ENCODE results near the gene KCTD16.

The KCTD16 gene

GRCh38 chr5:144465441-144465840 is 294.8 kb downstream of the KCTD16 start:
- DNase-seq = no peak

- DNase-seq = no peak
Observed at GRCh38 chr5:144467792-144468191, 297.1 kb downstream of the KCTD16 start.

DNA sequence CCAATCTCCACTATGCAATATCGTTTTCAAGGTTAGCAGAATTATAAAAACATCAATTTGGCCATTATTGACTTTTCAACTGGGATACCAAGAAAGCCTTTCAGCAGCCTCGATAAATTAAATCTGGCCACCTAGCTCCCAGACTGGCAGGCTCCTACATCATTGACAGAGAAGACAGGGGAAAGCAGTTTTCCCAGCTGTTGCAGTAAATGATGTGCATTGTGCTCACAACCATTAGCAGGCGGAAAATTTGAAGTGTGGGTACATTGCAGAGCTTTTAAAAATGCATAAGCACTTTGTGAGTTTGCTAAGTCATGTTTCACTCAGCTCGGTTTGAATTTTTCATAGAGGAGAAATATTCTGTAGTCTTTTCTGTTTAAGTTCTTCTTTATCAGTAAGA is 297.9 kb downstream of the KCTD16 start:
- DNase-seq = no peak

DNA sequence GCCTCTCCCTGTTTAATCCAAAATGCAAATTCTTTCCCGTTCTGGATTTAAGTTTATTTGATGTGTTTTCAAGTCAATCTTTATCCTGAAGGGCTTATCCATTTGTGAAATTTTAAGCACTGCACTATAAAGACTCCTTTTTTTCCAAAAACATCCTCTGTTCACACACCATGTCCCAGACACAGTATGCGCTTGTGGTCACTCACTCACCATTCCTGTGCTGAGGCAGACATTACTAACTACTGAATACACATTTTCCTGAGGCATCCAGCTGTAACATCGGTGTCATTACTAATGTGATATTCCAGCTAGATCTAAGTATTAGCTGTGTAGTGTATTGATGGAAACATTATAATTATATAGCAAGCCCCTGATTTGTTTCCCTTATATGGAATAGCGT is 298.4 kb downstream of the KCTD16 start:
- no peak for DNase-seq

DNA sequence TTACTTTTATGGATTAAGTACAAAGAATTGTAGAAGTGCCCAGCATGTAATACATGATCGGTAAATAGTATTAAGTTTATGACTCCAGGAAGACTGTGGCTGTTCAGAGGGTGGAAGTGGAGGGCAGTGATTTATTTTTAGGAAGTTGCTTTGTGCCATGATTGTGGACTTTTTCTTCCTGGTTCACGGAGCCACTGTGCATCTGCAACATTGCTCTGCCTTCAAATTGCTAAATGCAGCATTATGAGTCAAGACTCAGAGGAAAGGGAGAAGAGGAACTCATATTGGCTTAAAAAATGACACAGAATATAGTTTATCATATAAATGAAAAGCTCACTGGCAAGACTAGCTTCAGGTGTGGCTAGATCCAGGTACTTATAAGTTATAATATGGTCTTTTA is 301.5 kb downstream of the KCTD16 start:
- DNase-seq = no peak

- DNase-seq = no peak
Observed at GRCh38 chr5:144473650-144474049, 303.0 kb downstream of the KCTD16 start.

- DNase-seq = no peak
Observed at GRCh38 chr5:144478565-144478964, 307.9 kb downstream of the KCTD16 start.

DNA sequence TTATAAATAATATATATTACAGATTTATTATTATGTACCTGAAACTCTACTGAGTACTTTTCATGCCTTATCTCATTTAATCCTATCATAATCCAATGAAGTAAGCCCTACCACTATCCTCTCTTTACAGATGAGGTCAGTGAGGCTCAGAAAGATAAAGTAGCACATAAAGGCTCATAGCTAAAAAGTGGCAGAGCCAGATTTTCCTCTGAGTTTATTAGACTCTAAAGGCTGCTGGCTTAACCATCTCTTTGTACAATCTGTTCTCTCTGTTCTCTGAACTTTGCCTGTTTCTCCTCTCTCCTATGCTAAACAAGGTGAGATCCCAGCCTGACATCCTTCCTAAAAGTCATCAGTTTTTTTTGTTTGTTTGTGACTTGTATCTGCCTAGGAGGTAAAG is 311.2 kb downstream of the KCTD16 start:
- DNase-seq = no peak

DNA sequence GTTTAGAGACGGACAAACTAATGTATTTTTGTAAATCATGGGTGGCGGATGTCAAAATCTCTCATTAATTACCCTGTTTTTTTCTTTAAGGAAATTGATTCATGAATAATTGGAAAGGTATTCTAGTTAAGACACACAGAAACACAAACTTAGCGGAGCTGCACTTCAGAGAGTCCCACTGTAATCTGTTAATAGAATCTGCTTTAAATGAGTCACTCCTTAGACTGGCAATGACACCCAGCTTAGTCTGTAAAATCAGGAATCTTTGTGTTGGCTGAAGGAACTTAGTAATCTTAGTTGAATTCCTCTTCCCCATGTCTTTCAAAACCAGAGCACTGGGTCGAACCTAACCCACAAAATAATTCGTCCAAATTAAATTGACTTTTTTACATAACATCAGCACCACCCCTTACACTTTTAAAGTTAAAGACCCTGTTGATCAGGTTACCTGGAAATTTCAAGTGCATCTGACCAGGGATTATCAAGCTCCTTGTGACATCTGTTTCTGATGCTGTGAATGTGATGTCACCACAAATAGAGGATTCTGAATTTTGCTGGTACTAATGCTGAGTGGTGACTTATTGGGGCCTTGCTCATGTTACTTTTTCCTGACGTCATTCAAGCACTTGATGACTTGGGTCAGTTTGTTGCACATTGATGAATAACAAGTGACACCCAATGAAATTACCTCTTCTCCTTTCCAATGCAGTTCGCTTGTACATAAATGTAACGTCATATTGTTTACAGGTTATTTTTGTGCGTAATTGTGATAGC is 313.6 kb downstream of the KCTD16 start:
- no peak for DNase-seq

GRCh38 chr5:144485540-144485939 is 314.9 kb downstream of the KCTD16 start:
- DNase-seq = no peak

GRCh38 chr5:144487207-144487606 is 316.5 kb downstream of the KCTD16 start:
- DNase-seq = no peak

GRCh38 chr5:144487761-144488160 is 317.1 kb downstream of the KCTD16 start:
- no peak for DNase-seq

- DNase-seq = no peak
Observed at GRCh38 chr5:144503123-144503522, 332.4 kb downstream of the KCTD16 start.

- no peak for DNase-seq
Observed at GRCh38 chr5:144504929-144505577, 334.4 kb downstream of the KCTD16 start.

DNA sequence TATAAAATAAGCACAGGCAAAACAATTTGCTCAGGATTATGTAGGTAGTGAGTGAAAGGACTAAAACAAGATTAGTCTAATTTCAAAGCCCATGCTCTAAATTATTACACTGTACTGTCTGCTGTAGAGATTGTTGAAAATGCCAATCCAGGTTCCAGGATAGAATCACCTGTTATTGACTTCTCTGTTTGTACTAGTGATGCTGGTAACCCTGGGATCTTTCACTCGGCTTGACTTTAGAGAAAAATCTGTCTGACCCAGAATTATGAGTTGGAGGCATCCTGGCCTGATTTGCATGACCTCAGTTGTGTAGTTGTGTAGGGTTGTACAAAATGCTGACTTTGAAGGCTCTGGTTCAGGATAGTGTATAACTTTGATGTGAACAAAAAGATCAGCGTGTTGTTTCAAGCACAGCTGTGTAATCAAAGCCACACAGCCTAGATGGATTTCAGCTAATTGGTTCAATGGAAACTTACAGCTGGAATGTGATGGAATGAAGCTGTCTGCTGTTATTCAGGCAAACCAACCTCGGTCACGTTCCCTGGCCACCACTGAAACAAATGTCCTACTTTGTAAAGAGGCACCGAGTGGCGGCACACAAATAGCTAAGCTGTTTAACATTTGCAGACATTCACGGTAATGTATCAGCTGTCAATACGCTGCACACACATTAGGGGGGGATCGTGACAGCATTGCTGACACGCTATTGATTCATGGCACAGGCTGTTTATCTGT is 340.3 kb downstream of the KCTD16 start:
- DNase-seq = no peak

DNA sequence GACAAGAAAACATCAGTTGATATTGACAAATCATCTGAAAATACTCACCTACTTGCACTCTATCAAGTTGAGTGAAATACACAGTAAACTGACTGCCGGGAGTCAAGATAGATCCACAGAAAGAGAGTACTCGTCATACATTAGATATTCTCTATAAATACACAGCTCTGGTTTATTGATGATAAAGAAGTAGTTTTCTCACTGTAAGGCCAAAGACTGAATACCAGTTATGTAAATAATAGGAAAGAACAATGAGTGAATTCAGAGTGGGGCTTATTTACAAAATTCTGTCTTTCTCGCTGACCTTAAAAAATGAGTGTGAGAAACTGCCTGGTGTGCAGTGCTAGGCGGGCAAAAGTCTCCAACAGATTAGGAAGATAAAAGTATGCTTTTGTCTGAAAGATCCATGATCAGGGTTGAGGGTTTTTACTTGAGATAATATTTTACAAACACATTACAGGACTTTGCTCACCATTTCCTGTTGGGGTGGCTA is 341.0 kb downstream of the KCTD16 start:
- DNase-seq = no peak

DNA sequence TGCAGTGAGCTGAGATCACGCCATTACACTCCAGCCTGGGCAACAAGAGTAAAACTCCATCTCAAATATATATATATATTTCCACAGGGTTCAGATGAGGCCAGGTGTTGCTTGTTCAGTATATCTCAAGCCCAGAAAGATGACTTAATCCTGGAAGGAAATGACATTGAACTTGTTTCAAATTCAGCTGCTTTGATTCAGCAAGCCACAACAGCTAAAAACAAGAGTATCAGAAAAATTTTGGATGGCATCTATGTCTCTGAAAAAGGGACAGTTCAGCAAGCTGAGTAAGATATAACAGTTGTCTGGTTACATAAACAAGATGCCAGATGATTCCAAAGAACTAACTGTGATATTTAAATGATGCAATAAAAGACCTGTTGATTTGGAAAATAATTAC is 352.0 kb downstream of the KCTD16 start:
- DNase-seq = no peak

DNA sequence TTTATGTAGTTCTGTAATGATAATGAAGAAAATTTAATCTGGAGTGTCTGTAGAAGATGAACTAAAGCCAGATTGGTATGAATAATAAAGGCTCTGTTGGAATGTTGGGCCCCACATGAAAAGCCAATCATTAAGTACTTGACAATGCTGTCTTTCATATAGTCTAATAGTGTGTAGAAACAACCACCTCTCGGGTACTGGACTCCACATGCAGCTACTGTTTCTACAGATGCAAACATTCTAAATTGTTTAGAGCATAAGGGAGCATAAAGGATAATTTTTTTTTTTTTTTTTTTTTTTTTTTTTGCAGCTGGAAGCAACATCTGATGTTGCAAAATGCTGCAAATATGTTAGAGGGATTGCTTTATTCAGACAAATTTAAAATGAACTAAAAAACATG is 354.3 kb downstream of the KCTD16 start:
- no peak for DNase-seq

DNA sequence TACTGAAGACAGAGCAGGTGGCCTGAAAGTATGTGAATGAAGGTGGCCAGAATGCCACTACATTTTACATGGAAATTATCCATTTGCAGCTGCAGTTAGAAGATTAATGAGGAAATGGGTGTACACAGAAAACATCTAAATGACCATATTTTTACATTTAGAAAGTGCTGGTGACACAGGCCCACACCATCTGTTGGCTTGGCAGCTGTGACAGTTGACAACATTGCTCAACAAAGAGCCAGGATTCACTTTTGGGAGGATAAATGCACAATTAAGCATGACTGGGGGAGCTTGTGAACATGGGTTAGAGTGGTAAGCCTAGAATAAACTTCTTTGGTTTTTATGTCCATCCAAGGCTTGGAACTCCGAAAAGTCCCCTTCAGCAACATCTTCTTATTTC is 360.5 kb downstream of the KCTD16 start:
- DNase-seq = no peak

All from activated naive CD4-positive, alpha-beta T cell treated with anti-CD3 and anti-CD28 coated beads, Interleukin-2, amount 50 U/mL, for 16 hours (primary cell).